Breast epithelium (tissue), 3 donors: Measurements from ENCODE around the gene AUNIP.

Experiments used
- CTCF ChIP-seq, 3 donors: fragments of 450-650 bp; IDR thresholded peaks; one replicate each; pipeline ENCODE4 v1.5.1; 2016 to 2017; ENCODE audit warnings: antibody characterized with exemption in 3 of 3, mild to moderate bottlenecking in 3 of 3, moderate library complexity in 3 of 3
- POLR2A ChIP-seq: fragments of 450-650 bp; IDR thresholded peaks from one replicate; pipeline ENCODE4 v1.6.1; 2016; ENCODE audit warnings: antibody characterized with exemption, mild to moderate bottlenecking, moderate library complexity

DNA sequence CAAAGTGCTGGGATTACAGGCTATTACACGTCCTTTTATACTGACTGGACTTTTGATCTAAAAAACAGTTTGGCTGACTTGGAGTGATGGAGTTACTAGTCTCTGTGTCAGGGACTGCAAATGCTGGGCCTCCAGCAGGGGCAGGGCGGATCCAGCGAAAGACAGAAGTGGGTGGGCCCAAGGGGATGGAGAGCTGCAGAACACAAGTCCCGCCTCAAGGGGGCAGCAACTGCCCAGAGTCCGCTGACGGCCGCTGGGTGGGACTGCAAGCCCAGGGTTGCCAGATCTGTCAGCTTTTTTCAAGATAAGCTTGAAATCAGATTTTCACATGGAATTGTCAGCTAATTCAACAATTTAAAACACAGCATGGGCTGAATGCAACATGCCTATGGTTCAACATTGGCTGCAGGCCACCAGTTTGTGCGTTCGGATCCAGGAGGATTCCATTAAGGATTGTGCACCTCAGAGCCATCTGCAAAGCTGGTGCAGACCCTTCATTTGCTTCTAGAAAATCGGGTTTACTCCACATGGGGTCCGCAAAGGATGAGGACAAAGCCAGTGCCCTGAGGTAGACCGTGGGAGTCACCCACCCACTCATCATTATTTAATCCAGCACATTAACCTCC is 36.2 kb upstream of the AUNIP start:
- TF ChIP-seq POLR2A: no peak
- TF ChIP-seq CTCF (IDR thresholded peaks at IDR 0.05): peak; percentile 89 to 99 (median 95)
